HG03520 (cell line): ENCODE results near the gene PITPNM3.

Source experiments
- ATAC-seq: cut with Tn5 transposase; IDR thresholded peaks from one replicate; pipeline ENCODE4 v1.9.1; 2021; ENCODE audit warnings: mild to moderate bottlenecking, moderate library complexity; ENCODE audit not compliant: unreplicated experiment

PITPNM3 gene

GRCh38 chr17:6528557-6528956, 27.8 kb downstream of the PITPNM3 start:
- no peak for ATAC-seq

- ATAC-seq = no peak
These were observed 29.8 kb downstream of the PITPNM3 start for GRCh38 chr17:6526362-6527152.

GRCh38 chr17:6525731-6526130, 30.6 kb downstream of the PITPNM3 start:
- ATAC-seq = no peak

- no peak for ATAC-seq
These were observed 31.2 kb downstream of the PITPNM3 start for GRCh38 chr17:6525141-6525540.

- ATAC-seq = no peak
These were observed 31.8 kb downstream of the PITPNM3 start for GRCh38 chr17:6524520-6524919.

- ATAC-seq = no peak
These were observed 32.5 kb downstream of the PITPNM3 start for GRCh38 chr17:6523809-6524355.

GRCh38 chr17:6523330-6523729, 33.0 kb downstream of the PITPNM3 start:
- no peak for ATAC-seq

GRCh38 chr17:6521586-6521985, 34.8 kb downstream of the PITPNM3 start:
- no peak for ATAC-seq

- no peak for ATAC-seq
These were observed 39.3 kb downstream of the PITPNM3 start for GRCh38 chr17:6517062-6517461.

GRCh38 chr17:6514371-6514770, 42.0 kb downstream of the PITPNM3 start:
- ATAC-seq = no peak

- ATAC-seq = no peak
These were observed 43.8 kb downstream of the PITPNM3 start for GRCh38 chr17:6512552-6512951.

GRCh38 chr17:6510321-6510977, 45.9 kb downstream of the PITPNM3 start:
- ATAC-seq = no peak

- no peak for ATAC-seq
These were observed 46.4 kb downstream of the PITPNM3 start for GRCh38 chr17:6509921-6510320.

- no peak for ATAC-seq
These were observed 47.2 kb downstream of the PITPNM3 start for GRCh38 chr17:6509031-6509771.

- ATAC-seq = no peak
These were observed 47.8 kb downstream of the PITPNM3 start for GRCh38 chr17:6508519-6509030.

GRCh38 chr17:6508016-6508415, 48.3 kb downstream of the PITPNM3 start:
- ATAC-seq = no peak

- ATAC-seq = no peak
These were observed 48.8 kb downstream of the PITPNM3 start for GRCh38 chr17:6507535-6507934.

GRCh38 chr17:6506679-6507231, 49.6 kb downstream of the PITPNM3 start:
- no peak for ATAC-seq

GRCh38 chr17:6505425-6506142, 50.8 kb downstream of the PITPNM3 start:
- ATAC-seq = no peak

- no peak for ATAC-seq
These were observed 52.6 kb downstream of the PITPNM3 start for GRCh38 chr17:6503641-6504195.
